Mucosa of descending colon (tissue), 3 donors: ENCODE results near the gene PRKCD. TPM values are rescaled to one million over a fixed set of nuclear protein-coding genes. Genes with fewer than 3 reads are reported as not detected.

ENCODE experiments used
- ATAC-seq: fragments of 200-7000 bp; cut with Tn5 transposase; one replicate; pipeline ENCODE4 v1.9.1; 2020; ENCODE audit warnings: mild to moderate bottlenecking, moderate library complexity
- DNase-seq, 3 donors: peaks; one replicate each; pipeline ENCODE4 v3.0.0-alpha.2; 2020
- H3K36me3 ChIP-seq: fragments of 200-600 bp; one replicate; pipeline ENCODE4 v1.8.0; 2021; ENCODE audit warnings: low read depth, mild to moderate bottlenecking
- H3K4me1 ChIP-seq: fragments of 200-600 bp; one replicate; pipeline ENCODE4 v1.8.0; 2021; ENCODE audit warnings: low read depth, mild to moderate bottlenecking
- H3K4me3 ChIP-seq: fragments of 200-600 bp; one replicate; pipeline ENCODE4 v1.8.0; 2021; ENCODE audit warnings: mild to moderate bottlenecking
- H3K9me3 ChIP-seq: fragments of 200-600 bp; one replicate; pipeline ENCODE4 v1.8.0; 2021; ENCODE audit warnings: mild to moderate bottlenecking
- intact Hi-C, 2 donors: fragments of 100-400 bp; cut with DNase I in 1 of 2; cut with micrococcal nuclease in 1 of 2; formaldehyde crosslinking; loops; one replicate each; pipeline versions ENCODE4 v1.11.0 to v1.11.1; 2022; cut with DNase I, micrococcal nuclease
- total RNA-seq, 3 donors: library from RNA; stranded (reverse); fragmentation: NEBNext Ultra II Directional in 2 of 3; extraction: Animal tissue kit (Norgen Biotek cat#: 25700) in 2 of 3; gene quantifications; one replicate each; pipeline versions ENCODE4 v1.2.1 to v1.2.4, GENCODE V29; 2021 to 2023
- TF ChIP-seq, protein P1 (sequence below): fragments of 200-600 bp; IDR thresholded peaks from one replicate; pipeline ENCODE4 v1.8.0; 2022; ENCODE audit warnings: antibody characterized with exemption, mild to moderate bottlenecking
- donor health status: DM: no; HTN: no; CAD: no; lungs with moderate emphysema.
- donor health status: DM: no; HTN: no; CAD: no.
- donor health status: DM: no; HTN: yes; CAD: no.

Gene PRKCD
- total RNA-seq, 3 donors from 2014 or later, result 46.8 to 87.9 (median 83.4) TPM

DNA sequence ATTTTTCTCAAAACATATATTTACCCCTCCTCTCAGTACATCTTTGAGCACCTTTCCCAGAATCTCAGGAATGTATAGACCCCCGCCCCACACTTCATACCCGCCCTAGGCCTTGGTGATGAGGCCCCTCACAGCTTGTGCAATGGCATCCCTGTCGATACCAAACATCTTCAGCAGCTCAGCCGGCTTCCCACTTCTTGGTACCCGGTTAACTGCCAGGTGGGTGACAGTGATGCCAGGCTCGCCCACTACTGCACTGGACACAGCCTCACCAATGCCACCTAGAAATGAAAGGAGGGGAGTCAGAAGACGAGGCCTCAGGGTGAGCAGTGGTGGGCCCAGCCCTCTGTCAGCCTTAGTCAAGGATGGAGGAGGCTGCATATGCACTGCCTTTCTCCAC, 64.6 kb downstream of the PRKCD start:
- Histone ChIP-seq H3K4me3 (no peak overlapping the region), H3K4me1 (no peaks in the 10 kb centered on the region), H3K9me3 (no peaks in the 10 kb centered on the region), H3K36me3 (peaks cover 22% of the 10 kb centered on the region)
- no peak for DNase-seq
- intact Hi-C loops, result no loop called here
- ATAC-seq, result no peak
- TF ChIP-seq, protein P1, sequence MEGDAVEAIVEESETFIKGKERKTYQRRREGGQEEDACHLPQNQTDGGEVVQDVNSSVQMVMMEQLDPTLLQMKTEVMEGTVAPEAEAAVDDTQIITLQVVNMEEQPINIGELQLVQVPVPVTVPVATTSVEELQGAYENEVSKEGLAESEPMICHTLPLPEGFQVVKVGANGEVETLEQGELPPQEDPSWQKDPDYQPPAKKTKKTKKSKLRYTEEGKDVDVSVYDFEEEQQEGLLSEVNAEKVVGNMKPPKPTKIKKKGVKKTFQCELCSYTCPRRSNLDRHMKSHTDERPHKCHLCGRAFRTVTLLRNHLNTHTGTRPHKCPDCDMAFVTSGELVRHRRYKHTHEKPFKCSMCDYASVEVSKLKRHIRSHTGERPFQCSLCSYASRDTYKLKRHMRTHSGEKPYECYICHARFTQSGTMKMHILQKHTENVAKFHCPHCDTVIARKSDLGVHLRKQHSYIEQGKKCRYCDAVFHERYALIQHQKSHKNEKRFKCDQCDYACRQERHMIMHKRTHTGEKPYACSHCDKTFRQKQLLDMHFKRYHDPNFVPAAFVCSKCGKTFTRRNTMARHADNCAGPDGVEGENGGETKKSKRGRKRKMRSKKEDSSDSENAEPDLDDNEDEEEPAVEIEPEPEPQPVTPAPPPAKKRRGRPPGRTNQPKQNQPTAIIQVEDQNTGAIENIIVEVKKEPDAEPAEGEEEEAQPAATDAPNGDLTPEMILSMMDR, result no peak

DNA sequence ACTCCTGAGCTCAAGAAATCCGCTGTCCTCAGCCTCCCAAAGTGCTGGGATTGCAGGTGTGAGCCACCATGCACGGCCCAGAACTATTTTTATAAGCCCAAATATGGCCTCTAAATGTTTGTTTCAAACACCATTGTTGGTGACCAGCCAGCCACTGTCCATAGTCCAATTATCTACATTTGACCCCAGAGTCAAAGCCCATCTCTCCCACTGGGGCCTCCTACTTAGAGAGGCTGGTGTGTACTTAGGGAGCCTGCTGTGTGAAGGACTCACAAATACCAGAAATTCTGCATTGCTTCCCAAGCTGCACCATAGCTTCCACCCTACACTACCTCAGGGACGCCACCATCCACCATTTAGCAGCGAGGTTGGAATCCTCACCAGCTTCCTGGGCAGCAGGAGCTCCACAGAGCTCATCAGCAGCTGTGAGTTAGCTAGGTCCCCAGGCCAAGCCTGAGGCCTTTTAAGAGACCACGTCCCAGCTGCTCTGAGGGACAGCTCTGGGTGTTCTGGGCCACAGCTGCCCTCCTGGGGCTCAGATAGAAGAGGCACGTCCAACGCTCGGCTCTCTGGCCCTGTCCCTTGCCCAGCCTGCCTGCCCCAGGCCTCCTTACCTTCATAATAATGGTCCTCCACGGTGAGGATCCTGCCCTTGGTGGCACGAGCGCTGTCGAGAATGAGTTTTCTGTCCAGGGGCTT, 65.3 kb downstream of the PRKCD start:
- intact Hi-C loops, result no loop called here
- ATAC-seq (no peak), DNase-seq (no peak)
- no peaks in the 10 kb centered on the region for H3K4me1 ChIP-seq
- peaks cover 22% of the 10 kb centered on the region for H3K36me3 ChIP-seq
- no peak overlapping the region for H3K4me3 ChIP-seq
- TF ChIP-seq, protein P1, result no peak
- H3K9me3 ChIP-seq, result no peaks in the 10 kb centered on the region

DNA sequence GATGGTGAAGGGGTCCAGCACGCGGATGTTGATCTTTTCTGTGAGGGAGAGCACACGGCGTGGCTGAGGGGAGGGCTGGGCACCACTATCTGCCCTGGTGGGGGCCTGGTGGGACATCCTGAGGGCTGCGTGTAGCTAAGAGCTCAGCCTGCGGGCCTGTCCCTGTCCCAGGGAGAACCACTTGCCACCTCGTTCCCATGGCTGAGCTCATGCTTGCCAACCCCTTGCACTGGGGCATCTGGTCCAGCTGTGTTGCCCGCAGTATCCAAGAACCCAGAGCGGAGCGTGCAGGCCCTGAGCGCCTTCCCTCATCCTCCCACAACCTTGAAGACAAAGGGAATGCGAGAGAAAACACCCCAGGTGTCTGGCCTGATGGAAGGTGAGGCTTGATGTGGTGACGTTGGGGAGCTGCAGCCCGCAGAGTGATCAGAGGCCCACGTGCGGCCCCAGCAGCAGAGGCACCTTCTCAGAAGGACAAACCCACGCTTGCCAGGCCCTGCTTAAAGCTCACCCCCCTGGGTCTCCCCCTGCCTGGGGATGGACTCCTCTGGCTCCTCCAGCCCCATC, 65.9 kb downstream of the PRKCD start:
- no peak overlapping the region for H3K4me3 ChIP-seq
- H3K36me3 ChIP-seq, result peaks cover 22% of the 10 kb centered on the region
- intact Hi-C loops, result no loop called here
- no peaks in the 10 kb centered on the region for H3K9me3 ChIP-seq
- ATAC-seq, result no peak
- TF ChIP-seq, protein P1, result no peak
- no peaks in the 10 kb centered on the region for H3K4me1 ChIP-seq
- DNase-seq, result no peak

DNA sequence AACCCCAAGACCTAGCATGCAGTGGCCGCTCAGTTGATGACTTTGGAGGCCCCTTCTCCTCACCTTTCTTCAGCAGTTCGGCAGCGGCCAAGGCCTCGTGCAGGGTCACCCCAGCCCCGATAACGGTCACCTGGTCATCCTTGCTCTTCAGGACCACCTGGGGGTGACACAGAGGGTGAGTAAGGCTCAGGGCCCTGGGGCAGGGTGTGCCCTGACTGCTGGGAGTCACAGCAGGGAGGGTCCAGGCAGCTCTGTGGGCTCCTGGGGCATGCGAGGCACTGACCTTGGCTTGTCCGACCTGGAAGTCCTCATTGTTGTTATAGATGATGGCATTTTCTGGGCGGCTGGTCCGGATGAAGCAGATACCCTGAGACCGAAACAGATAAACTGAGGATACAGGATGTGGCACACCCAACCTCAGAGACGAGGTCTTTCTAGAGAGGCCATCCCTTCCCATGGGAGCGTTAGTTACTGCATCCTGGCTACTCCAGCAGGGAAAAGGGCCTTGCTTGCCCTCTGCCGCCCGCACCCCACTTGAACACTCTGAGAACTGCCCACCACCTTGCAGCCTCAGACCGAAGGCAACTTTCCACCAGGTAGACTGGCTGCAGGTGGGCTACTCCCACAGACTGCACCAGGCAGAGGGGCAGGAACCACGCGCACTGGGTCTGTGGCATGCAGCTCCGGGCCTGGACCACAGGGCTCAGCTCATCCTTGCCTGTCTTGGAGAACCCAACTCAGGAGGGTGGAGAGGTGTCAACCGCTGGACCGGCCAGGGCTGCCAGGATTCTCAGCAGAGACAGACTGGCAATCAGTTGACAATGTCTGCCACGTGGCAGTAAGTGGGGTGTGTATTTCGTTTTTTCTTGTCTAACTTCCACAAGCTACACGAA, 67.2 kb downstream of the PRKCD start:
- peaks cover 22% of the 10 kb centered on the region for H3K36me3 ChIP-seq
- ATAC-seq (no peak), DNase-seq (no peak)
- H3K9me3 ChIP-seq, result no peaks in the 10 kb centered on the region
- TF ChIP-seq, protein P1, result no peak
- no peaks in the 10 kb centered on the region for H3K4me1 ChIP-seq
- no peak overlapping the region for H3K4me3 ChIP-seq
- intact Hi-C loops, result no loop called here

DNA sequence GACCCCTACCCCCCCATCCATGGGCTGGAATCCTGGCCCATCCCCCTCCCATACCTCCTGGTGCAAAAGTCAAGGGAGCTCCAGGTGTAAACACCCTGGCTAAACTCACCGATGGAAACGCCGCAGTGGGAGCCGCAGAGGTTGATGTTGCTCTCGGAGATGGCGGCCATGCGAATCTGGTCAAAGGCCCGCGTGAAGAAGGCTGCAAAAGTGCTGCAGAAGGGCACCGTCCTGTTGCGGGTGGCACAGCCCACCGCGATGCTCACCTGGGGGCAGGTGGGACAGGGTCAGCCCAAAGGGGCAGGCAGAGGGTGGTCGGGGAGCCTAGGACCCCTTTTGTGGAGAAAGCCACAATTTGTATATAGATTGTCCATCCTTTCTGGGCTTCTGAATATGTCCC, 68.2 kb downstream of the PRKCD start:
- ATAC-seq (no peak), DNase-seq (peak in 1 of 3 donors; percentile 39)
- H3K4me3 ChIP-seq, result no peak overlapping the region
- no peaks in the 10 kb centered on the region for H3K4me1 ChIP-seq
- TF ChIP-seq, protein P1, result no peak
- no peaks in the 10 kb centered on the region for H3K9me3 ChIP-seq
- H3K36me3 ChIP-seq, result peaks cover 22% of the 10 kb centered on the region
- intact Hi-C loops, result no loop called here
